ENCODE measurements around the gene XRCC1. TPM values are rescaled to one million over a fixed set of nuclear protein-coding genes. Genes with fewer than 3 reads are reported as not detected.
"Not testable (repeated sequence)": the region's sequence is repeated elsewhere in the genome, so short reads cannot be mapped to it uniquely, and the experiment has no call there.

The XRCC1 gene
- 29.2 and 32.1 TPM in 2 replicates for total RNA-seq
- polyA plus RNA-seq (2012), result 27.2 TPM

GRCh38 chr19:43575156-43575950 lies at the start of gene XRCC1, which contains the start of gene PINLYP:
Gene XRCC1 (minus strand): TSS chr19:43575527. CDS start chr19:43575458, 69 bp downstream.
Gene PINLYP (plus strand): TSS chr19:43575801. CDS start chr19:43577192, 1,391 bp downstream.
- DNase-seq (ENCODE audit: low read depth), result peak; percentile 99

- DNase-seq (ENCODE audit: low read depth), result no peak
Measured at GRCh38 chr19:43624933-43625332, 49.6 kb upstream of the XRCC1 start.

GRCh38 chr19:43623889-43624670 lies 48.8 kb upstream of the XRCC1 start:
- DNase-seq (ENCODE audit: low read depth), result no peak

- DNase-seq (ENCODE audit: low read depth), result no peak
Measured at GRCh38 chr19:43622956-43623355, 47.6 kb upstream of the XRCC1 start.

- no peak for DNase-seq (ENCODE audit: low read depth)
Measured at GRCh38 chr19:43622070-43622469, 46.7 kb upstream of the XRCC1 start.

- no peak for DNase-seq (ENCODE audit: low read depth)
Measured at GRCh38 chr19:43620061-43621001, 45.0 kb upstream of the XRCC1 start.

GRCh38 chr19:43619262-43620060 lies 44.1 kb upstream of the XRCC1 start, which contains the start of gene ZNF428:
Gene ZNF428 (minus strand): TSS chr19:43619629. CDS start chr19:43614304, 5,325 bp downstream.
- peak; percentile 93 for DNase-seq (ENCODE audit: low read depth)

GRCh38 chr19:43618921-43619261 lies 43.6 kb upstream of the XRCC1 start:
- no peak for DNase-seq (ENCODE audit: low read depth)

GRCh38 chr19:43616954-43617353 lies 41.6 kb upstream of the XRCC1 start:
- DNase-seq (ENCODE audit: low read depth), result no peak

GRCh38 chr19:43616306-43616705 lies 41.0 kb upstream of the XRCC1 start:
- no peak for DNase-seq (ENCODE audit: low read depth)

- DNase-seq (ENCODE audit: low read depth), result no peak
Measured at GRCh38 chr19:43612374-43612773, 37.0 kb upstream of the XRCC1 start.

GRCh38 chr19:43611788-43612187 lies 36.5 kb upstream of the XRCC1 start, which contains the start of gene SRRM5:
Gene SRRM5 (plus strand): TSS chr19:43612088. CDS start chr19:43612122, 34 bp downstream.
- DNase-seq (ENCODE audit: low read depth), result no peak

GRCh38 chr19:43610493-43610892 lies 35.2 kb upstream of the XRCC1 start:
- no peak for DNase-seq (ENCODE audit: low read depth)

- no peak for DNase-seq (ENCODE audit: low read depth)
Measured at GRCh38 chr19:43609872-43610271, 34.5 kb upstream of the XRCC1 start.

GRCh38 chr19:43607238-43608205 lies 32.2 kb upstream of the XRCC1 start:
- DNase-seq (ENCODE audit: low read depth), result no peak

GRCh38 chr19:43606569-43607229 lies 31.4 kb upstream of the XRCC1 start:
- DNase-seq (ENCODE audit: low read depth), result no peak

GRCh38 chr19:43605875-43606568 lies 30.7 kb upstream of the XRCC1 start:
- no peak for DNase-seq (ENCODE audit: low read depth)

GRCh38 chr19:43600326-43600725 lies 25.0 kb upstream of the XRCC1 start:
- not testable (repeated sequence) for DNase-seq (ENCODE audit: low read depth)

Data from myocyte (in vitro differentiated cells).